Stimulated activated CD4-positive, alpha-beta T cell treated with anti-CD3 and anti-CD28 coated beads, Interleukin-2, amount 100 ng/mL, for 4 hours (primary cell): Measurements from ENCODE around the gene MTX1.
"Not testable (repeated sequence)": the region's sequence is repeated elsewhere in the genome, so short reads cannot be mapped to it uniquely, and the experiment has no call there.

Experiments used
- DNase-seq: peaks from one replicate; pipeline ENCODE4 v3.0.0-alpha.2; 2020; ENCODE audit warnings: low read depth

Gene MTX1

DNA sequence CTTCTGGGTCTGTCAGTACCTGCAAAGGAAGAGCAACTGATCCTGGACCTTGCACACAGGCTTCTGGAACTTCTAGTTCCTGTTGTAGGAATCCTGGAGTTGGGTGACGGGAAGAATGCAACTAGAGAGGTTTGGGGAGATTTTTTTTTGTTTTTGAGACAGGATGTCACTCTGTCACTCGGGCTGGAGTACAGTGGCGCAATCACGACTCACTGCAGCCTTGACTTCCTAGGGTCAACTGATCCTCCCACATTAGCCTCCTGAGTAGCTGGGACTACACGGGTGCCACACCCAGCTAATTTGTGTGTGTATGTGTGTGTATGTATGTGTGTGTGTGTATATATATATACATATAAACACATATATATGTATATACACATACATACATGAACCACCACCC lies 28.0 kb downstream of the MTX1 start:
- DNase-seq = no peak

DNA sequence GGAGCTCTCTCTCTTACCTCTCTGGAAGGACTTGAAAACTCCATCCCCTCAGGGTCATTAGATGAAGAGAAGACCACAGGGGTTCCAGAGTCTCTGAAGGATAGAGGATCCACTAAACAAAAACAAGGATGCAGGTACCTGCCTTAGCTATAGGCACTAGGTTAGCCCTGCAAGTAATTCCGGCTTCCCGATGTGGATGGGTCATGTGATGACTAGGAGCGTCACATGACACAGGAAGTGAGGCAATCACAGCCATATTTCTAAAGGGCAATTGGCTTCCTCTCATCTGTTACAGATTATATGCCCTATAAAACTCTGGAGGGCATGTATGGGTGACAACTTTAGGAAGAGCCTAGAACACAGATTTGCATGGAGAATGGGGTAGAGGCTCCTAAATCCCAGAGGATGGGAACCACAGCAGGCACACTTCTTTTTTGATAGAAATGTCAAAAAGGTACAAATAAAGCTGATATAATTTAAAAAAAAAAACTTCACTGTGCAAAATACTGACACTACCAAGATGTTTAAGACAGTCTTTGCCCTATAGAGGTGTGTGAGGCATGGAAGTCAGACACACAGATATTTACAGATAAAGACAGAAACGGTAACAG lies 32.7 kb downstream of the MTX1 start:
- DNase-seq = peak; percentile 53

DNA sequence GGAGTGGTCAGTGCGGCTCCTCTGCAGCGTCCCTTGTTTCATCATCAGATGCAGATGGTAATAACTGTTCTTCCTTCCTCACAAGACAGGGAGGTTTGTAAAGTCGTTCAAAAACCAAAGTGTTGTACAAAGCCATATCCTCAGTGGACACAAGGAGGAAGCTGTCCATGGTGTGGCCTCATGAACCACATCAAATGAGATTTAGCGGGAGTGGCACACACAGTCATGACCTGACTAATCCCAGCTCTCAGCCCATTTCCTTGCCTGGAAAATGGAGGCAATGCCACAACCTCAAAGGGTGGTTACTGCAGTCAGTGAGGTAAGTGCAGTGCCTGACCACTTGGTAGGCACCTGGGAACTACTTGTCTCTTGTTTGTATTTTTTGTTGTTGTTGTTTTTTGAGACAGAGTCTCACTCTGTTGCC lies 33.4 kb downstream of the MTX1 start:
- no peak for DNase-seq

DNA sequence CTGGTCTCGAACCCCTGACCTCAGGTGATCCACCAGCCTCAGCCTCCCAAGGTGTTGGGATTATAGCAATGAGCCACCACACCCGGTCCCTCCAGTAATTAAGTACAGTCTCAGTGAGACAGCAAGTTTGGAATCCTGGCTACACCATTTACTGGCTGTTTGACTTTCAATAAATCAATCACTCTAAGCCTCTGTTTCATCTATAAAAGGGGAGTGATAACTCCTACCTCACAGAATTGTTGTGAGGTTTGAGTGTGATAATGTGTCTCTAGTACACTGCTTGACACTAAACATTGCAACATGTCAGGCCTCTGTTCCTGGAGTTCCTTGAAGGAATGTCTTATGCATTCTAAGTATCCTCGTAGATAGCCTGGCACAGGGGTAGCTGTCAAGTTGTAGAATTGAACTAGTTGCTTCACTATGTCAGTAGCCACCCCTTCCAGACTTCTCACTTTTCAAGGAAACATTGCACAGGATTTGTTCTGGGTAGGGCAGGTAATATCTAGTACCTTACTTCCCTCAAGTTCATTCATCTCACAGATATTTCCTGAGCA lies 34.4 kb downstream of the MTX1 start:
- no peak for DNase-seq

DNA sequence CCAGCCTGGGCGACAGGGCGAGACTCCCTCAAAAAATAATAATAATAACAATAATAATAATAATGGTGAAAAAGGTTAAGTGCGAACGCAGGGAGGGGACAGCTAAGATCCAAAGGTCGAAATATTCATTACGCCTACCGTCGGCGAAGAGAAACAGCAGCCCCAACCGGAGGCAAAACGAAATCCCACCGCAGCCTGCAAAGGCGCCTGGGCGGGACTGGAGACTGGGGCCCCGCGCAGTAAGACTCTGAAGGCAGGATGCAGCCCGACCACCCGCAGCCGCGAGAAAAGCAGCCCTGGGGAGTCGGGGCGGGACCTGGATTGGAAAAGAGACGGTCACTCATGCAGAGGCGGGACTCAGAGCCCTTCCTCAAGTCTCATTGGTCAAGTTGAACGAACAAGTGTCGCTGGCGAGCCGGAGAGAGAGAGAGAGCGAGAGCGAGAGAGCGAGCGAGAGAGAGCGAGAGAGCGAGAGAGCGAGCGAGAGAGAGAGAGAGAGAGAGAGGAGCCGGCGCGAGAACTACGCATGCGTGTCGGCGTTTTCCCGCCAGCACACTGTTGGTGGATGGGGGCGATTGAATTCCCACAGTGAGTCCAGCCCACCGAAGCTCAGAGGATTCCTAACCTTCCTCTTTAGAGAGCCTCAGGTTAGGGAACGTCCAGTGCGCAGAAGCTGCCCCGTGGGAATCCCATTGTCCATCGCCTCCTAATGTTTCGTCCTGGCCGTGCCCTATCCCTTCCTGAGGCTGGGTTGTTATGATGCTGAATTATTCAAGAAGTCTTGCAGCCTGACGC lies 36.1 kb downstream of the MTX1 start:
- DNase-seq = peak; percentile 81

DNA sequence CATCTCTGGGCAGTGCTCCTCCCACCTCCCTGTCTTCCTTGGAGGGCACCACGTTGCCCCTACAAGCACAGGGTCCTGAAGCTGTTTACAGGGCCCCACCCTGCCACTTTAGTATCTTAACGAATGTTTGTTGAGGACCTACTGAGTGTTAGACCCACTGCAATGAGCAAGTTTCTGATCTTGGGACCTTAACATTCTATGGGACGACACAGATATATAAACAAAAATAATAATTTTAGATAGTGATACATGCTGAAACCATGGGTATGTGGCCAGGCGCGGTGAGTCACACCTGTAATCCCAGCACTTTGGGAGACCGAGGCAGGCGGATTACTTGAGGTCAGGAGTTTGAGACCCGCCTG lies 36.6 kb downstream of the MTX1 start:
- no peak for DNase-seq

DNA sequence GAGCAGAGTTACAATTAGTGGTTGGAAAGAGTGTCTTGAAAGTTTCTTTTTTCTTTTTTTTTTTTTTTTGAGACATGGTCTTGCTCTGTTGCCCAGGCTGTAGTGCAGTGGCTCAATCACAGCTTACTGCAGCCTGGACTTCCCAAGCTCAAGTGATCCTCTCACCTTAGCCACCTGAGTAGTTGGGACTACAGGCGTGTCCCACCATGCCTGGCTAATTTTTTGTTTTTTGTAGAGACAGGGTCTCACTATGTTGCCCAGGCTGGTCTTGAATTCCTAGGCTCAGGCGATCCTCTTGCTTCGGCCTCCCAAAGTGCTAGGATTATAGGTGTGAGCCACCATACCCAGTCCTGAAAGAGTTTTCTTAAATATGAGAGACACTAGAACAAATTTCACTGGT lies 38.3 kb downstream of the MTX1 start:
- not testable (repeated sequence) for DNase-seq

DNA sequence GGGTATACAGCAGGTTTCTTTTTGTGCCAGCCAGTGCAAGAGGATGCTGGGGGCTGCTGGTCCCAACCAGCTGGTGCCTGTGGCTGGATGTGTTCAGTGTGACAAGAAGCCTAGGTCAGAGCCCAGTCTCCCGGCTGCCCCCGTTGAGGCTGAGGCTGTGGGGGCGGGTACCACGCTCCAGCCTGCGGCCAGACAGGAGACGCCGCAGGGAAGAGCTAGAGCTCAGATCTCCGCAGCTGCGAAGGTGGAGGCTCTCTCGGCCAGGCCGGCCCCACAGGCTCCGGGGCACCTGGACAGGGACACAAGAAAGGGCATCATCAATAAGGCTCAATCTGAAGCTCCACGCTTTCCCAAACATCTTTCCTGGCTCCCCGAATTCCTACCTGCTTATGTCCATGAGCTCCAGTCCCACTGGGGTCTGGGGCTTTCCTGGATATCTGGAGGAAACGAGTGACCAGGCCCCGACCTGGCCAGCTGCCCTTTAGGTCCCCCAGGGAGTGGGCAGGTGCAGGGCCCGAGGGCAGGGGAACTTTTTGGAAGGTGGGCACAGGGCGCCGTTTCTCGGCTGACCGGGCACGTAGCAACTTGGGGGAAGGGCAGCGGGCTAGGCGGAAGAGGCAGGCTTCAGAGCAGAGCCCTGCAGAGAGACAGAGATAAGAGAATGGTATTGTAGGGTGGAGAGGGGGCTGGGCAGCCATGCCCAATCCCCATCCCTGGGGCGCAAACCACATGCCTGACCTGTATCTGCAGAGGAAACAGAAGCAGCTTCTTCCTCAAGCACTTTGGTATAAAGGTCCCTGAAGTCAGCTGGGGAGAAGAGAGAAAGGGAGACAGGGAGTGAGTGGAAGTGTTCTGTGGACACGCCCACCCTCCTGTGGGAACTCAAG lies 39.4 kb downstream of the MTX1 start:
- no peak for DNase-seq

DNA sequence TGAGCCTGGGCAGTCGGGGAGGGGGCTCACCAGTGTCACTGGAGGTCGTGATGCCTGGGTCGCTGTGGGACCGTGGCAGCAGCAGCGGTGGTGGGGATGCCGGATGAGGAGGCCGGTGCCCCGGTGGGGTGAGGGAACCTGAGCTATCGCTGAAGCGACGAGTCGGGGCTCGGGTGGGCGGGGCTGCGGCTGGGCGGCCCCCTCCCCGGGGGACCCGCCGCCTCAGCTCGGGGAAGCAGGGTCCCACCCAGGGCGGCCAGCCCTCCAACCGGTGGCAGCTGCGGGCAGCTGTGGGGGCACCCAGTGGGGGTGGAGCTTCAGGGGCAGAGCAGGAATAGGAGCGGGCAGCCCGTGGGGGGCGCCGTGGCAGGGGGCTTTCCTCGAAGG lies 41.7 kb downstream of the MTX1 start:
- DNase-seq = no peak

DNA sequence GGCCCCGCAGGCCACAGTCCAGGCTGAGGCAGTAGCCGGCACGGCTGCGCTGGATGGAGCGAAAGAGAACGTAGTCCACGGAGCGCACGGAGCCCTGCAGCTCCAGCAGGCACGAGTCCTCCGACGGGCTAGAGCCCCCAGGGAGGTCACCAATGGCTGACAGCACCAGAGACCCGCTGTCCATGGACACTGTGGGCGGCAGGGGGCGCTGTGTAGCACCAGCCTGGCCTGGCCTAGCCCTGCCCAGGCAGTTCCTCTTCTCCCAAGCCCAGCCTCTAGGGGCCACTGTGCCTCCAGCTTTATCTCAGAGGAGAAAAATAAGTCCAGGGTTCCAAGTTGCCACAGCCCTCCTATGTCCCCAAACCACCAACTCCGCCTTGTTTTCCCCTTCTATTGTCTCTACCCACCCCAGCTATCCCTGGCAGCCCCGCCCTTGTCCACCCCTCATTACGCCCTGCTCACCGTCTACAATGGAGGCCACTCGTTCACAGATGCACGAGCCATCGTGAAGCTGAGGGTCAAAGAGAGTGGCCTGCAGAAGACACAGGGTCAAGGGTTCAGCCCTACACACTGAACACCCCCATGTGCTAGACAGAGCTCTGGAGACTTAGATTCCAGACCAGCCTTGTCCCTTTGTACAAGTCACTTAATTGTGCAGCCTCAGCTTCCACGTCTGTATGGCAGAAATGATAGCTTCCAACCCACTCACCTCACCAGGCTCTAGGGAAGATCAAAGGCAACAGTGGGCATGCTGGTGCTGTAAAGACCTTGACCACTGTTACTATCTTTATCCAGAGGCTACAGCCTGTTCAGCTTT lies 42.3 kb downstream of the MTX1 start:
- DNase-seq = peak; percentile 92

DNA sequence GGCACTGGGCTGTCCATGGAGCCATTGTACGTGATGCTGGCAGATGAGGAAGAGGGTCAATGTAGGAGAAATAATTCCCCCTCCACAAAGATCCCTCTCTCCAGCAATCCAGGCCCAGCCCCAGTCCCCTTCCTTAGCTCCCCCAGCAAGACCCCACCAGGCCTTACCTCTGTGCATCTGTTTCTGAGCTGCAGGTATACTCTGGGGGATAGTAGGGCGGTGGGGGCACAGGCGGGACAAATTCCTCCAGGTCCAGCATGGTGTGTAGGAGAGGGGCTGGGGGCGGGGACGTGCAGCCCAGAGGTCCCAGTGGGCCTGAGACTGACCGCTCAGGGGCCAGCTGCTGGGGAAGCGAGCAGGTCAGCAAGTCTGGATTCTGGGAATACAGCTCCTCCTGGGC lies 43.1 kb downstream of the MTX1 start:
- no peak for DNase-seq

DNA sequence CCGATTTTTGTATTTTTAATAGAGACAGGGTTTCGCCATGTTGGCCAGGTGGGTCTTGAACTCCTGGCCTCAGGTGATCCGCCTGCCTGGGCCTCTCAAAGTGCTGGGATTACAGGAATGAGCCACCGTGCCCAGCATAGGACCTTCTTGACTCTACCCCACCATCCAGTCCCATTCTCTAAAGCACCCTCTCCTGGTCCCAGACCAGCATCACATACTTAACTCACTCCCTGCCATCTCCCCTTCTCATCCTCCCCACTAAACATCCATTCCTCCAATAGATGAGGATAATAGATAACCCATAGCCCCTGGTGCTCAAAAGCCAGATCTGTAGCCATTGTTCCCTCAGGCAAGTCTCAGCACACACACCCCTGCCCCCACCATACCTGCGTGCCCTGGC lies 44.7 kb downstream of the MTX1 start:
- no peak for DNase-seq

DNA sequence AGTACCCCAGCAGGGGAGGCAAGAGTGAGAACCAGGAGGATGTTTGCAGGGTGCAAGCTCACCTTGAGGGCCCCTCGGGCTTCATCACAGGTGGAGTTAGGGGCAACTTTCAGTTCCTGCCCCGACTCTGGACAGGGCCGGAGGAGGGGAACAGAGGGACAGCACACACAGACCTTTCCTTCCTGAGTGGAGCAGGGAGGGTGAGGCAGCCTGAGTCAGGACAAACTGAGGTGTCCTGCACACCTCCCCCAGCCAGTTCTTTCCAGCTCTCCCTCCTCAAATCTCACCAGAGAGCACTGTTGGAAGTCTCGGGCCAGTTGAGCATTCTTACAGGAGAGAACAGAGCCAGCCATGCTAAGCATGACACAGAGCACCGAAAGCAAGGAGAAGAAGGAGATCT lies 45.3 kb downstream of the MTX1 start:
- no peak for DNase-seq

DNA sequence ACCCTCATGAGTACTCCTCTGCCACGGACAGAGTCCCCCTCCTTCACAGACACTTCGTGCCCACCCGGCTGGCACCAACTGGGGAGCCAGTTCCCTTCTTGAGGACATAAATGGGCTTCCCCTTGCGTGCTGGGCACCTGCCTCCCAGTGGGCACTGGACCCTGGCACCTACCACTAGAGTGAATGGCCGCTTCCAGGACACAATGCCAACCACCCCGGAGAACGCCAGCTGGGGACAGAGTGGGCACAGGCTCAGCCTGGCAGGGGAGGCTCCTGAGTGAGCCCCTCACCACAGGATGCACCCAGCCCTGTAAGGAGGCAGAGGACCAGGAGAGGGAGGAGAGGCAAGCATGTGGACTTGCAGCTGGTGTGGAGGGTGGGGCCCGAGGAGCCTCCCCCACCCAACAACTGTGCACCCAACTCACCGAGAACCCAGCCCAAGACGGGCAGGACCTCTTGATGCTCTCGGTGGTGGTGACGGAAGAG lies 45.8 kb downstream of the MTX1 start:
- DNase-seq = no peak

DNA sequence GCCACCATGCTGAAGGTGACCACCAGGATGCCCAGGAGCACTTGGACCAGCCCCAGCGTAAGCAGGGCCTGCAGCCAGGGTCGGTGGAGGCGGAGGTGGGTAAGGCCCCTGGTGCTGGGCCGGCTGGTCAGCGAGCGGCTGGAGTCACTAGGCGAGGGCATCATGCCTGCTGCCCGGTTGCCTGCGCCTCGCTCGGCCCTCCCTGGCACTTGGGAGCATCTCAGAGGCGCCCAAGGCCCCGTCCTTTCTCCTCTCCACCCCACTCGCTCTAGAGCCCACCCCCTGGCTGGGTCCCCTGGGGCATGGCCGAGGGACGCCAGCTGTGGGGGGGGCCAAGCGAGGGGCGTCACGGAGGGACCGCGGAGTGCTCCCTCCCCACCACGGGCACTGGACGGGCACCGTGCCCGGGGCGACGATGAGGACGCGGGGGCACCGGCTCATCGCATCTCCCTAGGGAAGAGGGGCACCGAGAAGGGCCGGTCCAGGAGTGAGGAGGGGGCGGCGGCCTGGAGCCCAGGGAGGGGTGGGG lies 46.3 kb downstream of the MTX1 start:
- no peak for DNase-seq

DNA sequence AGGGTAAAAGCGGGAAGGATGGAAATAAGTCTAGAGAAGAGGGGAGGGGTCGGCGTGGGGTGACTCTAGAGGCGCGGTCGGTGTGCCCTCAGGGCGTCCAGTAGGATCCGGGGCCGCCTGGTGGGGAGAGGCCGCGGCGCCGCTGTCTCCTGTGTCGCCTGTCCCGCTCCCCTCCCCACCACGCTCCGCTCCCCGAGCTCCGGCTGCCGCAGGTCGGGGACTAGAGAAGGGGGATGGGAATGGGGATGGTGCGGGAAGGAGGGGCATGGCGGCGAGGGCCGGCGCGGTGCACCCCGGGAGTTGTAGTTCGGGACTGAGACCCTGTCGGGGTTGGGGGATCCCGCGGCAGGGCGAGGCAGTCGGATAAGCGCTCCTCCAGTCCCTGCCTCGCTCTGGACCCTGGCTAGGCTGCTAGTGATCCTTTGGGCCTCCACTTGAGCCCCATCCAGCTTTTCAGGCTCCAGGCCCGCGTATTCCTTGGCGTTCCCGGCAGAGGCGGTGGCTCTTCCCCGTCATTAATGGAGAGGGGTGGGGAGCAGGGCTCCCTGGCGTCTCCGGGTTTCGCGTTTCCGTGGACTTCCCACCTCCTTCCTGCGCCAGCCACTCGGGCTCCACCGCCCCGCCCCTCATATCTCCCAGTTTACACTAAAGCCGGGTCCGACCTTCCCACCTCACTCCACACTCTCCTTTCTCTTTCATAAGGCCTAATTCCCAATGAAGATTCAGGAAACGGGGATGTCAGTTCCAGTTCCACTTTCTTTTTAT lies 46.9 kb downstream of the MTX1 start, which contains the start of gene ENTREP3:
ENTREP3 (minus strand) TSS at position 241 of the 765 bp plus-strand sequence. CDS start 606 bp downstream, outside the sequence.
- peak; percentile 65 for DNase-seq

DNA sequence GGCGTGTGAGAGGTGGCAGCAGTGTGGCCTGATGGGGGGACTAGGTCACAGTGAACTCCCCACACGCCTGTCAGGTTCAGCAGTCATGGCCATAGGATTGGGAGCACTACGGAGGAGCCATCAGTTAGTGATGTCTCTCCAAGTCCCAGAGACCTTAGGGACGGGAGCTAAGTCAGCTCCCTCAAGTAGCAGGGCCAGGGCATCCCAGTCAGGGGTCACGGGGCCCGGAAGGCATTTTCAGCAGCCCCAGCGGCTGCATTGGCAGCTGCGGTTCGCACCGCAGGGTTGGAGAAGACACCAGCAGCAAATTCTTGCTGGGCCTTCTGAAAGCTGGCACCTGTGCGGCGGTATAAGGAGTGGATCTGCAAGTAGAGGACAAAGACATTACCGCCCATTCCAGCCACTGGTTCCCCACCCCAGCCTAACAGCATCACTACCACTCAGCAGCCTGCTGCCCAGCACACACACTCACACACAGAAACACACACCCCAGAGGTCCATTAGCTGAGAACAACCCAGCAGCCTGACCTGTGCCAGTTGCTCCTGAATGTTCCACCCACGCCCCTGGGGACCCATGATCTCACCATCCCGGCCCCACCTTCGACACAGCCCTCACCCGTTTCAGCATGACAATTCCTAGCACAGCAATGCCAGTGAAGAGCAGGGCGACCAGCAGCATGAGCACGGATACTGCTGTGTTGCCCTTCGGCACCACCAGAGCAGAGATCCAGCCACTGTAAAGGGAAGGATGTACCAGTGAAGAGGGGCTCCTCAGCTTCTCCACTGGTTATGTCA lies 47.8 kb downstream of the MTX1 start:
- DNase-seq = no peak

DNA sequence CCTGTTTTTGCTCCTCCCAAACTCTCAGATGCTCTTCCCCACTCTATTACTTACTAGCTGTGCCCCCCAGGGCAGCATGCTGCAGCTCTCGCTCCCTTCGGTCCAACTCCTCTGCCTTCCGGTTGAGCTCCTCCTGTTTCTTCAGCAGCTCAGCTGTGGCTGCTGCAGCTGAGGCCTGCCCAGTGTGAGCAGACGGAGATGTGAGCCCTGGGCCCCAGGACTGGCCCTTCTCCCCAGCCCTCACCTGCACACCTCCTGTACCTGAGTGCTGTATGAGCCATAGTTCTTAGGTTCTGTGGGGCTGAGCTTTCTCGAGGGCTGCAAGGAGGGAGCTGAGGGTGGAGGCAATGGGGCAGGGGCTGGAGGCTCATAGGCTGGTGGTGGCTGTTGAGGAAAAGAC lies 51.8 kb downstream of the MTX1 start:
- no peak for DNase-seq

DNA sequence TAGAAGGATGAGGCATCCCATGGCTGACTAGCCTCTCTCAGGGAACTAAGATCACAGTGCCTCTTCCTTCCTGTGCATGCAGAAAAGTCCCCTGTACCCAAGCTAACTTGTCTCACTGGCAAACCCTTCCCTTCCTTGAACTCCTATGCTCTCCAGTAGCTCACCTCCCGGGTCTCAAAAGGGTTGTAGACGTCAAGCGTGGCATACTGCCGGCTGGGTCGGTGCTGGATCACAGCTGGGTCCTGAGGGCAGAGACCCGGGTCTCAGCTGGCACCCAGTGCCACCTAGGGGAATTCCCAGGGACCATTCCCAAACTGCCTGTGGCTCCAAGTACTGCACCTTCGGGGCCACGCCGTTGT lies 53.0 kb downstream of the MTX1 start:
- no peak for DNase-seq
